GM03348 (cell line): ENCODE measurements around the gene PARD3B.

ENCODE experiments used
- DNase-seq: peaks from one replicate; pipeline ENCODE4 v3.0.0; 2012; ENCODE audit warnings: low spot score

The PARD3B gene, protein sequence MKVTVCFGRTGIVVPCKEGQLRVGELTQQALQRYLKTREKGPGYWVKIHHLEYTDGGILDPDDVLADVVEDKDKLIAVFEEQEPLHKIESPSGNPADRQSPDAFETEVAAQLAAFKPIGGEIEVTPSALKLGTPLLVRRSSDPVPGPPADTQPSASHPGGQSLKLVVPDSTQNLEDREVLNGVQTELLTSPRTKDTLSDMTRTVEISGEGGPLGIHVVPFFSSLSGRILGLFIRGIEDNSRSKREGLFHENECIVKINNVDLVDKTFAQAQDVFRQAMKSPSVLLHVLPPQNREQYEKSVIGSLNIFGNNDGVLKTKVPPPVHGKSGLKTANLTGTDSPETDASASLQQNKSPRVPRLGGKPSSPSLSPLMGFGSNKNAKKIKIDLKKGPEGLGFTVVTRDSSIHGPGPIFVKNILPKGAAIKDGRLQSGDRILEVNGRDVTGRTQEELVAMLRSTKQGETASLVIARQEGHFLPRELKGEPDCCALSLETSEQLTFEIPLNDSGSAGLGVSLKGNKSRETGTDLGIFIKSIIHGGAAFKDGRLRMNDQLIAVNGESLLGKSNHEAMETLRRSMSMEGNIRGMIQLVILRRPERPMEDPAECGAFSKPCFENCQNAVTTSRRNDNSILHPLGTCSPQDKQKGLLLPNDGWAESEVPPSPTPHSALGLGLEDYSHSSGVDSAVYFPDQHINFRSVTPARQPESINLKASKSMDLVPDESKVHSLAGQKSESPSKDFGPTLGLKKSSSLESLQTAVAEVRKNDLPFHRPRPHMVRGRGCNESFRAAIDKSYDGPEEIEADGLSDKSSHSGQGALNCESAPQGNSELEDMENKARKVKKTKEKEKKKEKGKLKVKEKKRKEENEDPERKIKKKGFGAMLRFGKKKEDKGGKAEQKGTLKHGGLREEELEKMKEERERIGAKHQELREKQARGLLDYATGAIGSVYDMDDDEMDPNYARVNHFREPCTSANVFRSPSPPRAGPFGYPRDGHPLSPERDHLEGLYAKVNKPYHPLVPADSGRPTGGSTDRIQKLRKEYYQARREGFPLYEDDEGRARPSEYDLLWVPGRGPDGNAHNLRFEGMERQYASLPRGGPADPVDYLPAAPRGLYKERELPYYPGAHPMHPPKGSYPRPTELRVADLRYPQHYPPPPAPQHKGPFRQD (N-terminal part only)

DNA sequence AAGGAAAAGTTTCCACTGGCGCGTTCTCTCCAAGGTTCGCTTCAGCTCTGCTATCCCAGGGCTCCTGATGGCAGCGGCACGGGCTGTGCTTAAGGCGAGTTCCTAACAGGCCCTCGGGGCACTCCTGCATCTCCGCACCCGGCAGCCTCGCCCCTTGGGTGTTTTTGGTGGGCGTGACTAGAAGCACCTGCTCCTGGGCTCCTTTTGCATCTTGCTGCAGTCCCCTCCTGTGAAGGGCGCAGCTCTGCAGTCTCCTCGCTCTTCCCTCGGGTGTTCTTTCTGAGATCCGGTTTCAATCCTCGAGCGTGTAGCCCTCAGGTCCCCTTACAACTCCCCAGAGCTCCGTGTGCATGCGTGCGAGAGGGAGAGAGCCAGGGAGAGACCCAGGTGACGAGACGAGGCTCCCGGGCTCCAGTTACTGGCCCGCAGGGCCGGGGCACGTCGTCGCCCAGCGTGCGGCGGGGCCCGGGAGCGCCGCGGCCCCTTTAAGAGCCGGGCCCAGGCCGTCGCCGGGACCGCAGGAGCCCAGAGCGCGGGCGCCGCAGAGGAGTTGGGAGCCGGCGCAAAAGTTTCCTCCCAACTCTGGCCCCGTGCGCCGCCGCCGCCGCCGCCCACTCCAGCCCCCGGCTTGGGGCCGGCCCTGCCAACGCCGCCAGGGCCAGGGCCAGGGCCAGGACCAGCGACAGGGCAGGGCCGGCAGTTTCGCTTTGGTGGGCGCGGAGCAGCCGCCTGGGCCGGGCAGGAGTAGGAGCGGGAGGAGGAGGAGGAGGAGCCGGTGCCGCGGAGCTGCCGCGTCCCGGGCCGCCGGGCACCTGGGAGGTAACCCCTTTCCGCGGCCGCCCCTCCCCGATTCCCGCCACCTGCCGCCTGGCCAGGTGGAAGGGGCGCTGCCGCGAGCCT lies at the start of gene PARD3B:
Gene PARD3B (plus strand): TSS at position 515 of the 900 bp plus-strand sequence. CDS start 525 bp downstream, outside the sequence.
- peak; percentile 87 for DNase-seq

DNA sequence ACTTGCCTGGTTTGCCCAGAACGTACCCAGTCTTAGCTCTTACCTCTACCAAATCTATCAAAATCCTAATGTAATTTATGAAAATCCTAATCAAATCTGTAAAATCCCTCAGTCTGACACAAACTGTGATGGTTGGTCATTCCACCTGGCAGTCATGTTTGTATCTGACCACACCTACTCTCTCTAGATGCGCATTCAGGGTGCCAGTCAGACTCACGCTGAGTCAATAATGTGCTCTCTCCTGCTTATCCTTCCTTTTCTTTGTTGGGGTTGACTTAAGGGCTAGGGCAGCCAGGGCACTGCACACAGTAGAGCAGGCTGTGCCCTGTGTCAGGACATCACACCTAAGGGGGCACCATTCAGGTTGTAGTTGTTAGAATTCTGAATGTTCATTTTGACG lies 48.5 kb upstream of the PARD3B start:
- DNase-seq, result no peak

DNA sequence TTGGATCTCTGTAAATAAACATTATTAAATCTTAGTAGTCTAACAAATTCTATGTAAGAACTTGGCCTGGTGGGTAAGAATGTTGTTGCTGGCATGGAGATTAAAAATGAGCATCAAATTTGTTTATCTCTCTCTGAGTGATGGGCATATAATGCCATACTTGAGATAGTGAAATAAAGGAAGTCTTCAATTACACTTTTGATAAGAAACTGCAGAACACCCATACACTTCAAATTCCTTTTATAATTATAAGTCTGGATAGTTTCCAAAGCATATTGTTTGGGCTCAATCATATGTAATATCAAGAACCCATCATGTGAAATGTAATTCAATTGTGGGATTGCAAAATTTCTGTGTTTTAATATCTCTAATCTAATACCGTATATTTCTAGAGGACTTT lies 47.4 kb upstream of the PARD3B start:
- no peak for DNase-seq

DNA sequence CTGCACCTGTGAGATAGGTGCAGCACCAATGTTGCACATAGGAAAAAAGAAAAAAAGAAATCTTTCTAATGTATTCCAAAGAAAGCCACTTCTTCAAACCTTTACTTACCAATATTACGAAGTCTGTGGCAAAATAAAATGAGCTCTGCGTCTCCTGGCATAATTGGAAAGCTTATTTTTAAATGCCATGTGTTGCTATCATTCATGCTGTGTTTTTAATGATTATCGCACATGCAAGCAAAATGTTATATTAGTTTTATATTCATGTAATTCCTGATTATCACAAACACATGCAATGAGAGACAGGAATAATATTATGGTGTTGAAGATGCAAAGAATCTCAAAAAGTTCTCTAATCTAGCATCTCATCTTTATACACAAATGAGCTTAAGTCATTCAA lies 47.0 kb upstream of the PARD3B start:
- no peak for DNase-seq

DNA sequence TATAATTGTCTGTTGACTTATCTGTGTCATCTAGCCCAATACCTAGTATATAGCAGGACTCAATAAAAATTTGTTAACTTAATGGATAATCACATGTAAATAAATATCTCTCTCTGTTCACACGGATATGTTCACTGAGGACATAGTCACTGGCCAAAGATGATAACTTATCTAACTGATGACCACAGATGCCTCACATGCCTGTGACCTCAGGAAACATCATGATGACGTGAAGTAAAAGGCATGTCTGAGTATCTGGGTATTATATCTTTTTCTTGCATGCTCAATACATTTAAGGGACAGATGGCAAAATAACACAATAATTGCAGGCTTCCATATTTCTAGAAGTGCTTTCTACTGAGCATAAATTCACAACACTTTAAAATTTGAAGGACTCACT lies 41.4 kb upstream of the PARD3B start:
- no peak for DNase-seq

DNA sequence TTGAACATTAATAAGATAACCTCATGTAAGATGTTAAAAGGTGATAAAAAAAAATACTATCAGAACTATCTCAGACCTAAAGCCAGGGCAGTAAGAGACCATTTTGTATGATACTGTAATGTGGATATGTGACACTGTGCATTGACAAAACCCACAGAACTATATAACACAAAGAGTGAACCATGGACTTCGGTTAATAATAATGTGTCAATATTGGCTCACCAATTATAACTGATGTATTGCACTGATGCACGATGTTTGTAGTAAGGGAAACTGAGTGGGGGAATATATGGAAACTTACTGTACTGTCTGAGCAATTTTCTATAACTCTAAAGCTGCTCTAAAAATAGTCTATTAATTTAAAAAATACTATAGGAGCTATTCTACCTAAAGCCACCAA lies 40.7 kb upstream of the PARD3B start:
- DNase-seq, result no peak

DNA sequence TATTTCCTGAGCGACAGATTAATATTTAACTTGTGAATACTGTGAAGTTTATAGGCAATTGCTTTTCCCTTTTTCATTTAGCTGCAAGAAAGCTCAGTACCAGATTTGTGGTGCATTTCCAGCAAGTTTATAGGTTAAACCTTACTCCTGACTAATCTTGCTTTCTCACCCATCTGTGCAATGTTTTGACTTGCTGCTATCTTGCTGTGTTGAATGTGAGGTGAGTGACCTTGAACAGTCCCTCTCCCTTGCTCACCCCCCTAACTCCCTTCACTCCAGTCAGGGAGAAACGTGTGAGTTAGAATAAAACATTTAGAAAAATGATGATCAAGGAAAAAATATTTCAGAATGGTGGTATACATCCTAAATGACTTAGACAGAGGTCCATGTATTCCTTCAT lies 39.8 kb upstream of the PARD3B start:
- no peak for DNase-seq

DNA sequence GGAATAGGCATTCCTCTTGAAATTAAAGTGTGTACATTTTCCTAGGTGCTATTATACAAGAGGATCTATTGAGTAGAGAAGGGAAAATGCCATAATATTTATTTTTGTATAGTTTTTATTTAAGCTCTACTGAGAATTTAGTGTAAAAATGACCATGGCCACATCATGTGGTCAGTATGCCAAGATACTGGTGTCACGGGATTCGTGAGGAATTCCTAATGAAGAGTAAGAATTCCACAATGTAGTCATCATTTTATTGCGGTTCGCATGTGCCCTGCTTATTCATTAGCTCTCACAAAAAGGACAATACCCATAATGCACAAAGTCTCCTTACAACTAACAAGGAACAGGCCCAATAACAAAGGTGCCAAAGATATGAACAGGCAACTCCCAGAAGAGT lies 39.3 kb upstream of the PARD3B start:
- DNase-seq, result peak; percentile 80

DNA sequence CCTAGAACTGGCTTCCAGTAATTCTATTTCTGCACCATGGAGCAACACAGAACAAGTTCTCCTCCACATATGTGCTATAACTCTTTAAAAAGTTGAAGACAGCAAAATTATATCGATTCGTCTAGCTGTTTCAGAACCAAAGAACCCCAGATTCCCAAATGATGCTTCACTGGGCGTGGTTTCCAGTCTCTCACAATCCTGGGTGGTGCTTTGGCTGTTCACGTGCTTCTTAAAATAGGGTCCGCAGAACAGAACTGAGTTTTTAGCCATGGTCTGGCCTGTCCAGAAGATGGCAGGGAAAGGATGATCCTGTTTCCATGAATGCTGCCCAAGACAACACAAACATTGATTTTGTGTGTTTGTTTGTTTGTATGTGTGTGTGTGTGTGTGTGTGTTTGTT lies 37.6 kb upstream of the PARD3B start:
- no peak for DNase-seq

DNA sequence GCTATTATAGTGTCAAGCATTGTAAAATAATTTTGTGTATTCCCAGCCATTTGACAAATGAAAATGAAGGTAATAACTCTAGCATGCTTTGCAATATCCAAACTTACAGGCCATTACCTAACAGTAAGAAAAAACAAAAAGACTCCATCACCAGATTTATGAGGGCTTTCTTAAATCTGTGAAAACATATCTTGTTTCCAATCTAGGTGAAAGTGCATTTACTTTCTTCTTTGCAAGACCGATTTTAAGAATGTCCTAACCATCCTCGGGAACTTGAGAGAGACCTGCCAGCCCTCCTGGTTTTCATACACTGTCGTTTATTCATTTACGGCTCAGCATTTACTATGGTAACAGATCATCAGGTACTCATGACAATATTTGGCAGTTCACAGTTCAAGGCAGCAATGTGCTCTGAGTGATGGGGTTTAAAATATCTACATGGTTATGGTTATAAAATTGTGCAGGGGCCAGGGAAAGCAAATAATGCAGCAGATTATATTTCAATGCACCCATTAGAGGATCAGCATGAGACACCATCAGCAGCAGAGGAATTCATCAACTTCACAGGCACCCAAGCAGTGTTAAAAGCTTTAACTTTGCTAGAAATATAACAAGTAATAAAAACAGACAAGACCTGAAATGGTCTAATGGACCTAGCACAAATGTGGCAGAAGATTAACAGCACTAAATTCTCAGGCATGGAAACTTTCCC lies 34.4 kb upstream of the PARD3B start:
- DNase-seq, result no peak

DNA sequence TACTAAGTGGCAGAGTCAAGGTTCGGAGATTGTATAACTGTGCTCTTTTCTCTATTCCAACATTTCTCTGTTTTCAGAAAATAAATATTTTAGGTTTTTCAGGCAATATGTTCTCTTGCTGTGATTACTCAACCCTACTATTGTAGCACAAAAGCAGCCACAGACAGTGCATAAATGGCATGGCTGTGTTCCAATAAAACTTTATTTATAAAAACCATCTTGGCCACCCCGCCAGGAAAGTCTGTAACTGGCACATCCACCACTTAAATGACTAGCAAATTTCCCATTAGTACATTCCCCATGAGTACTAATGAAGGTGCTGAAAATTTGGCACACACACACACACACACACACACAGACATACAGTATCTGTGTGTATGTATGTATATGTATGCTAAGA lies 30.8 kb upstream of the PARD3B start:
- DNase-seq, result no peak

DNA sequence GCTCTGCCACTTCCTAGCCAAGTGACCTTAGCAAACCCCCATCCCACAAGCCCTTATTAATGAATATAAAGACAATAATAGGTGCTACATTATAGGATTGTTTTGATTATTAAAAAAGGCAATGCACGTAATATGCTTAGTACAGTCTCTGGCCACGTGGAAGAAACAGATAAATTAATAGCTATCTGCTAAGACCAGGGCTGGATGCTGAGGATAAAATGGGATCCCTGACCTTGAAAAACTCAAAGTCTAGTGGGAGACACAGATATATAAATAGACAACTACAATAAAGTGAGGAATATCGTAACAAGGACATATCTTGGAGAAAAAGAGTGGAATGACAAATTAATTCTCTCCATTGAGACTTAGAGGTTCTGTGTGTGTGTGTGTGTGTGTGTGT lies 29.9 kb upstream of the PARD3B start:
- DNase-seq, result no peak

DNA sequence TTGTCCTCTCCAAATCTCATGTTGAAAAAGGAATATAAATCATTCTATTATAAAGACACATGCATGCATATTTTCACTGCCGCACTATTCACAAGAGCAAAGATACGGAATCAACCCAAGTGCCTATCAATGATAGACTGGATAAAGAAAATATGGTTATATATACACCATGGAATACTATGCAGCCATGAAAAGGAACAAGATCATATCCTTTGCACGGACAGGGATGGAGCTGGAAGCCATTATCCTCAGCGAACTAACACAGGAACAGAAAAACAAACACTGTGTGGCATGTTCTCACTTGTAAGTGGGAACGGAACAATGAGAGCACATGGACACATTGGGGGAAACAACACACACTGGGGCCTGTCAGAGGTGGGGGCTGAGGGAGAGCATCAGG lies 28.1 kb upstream of the PARD3B start:
- no peak for DNase-seq

DNA sequence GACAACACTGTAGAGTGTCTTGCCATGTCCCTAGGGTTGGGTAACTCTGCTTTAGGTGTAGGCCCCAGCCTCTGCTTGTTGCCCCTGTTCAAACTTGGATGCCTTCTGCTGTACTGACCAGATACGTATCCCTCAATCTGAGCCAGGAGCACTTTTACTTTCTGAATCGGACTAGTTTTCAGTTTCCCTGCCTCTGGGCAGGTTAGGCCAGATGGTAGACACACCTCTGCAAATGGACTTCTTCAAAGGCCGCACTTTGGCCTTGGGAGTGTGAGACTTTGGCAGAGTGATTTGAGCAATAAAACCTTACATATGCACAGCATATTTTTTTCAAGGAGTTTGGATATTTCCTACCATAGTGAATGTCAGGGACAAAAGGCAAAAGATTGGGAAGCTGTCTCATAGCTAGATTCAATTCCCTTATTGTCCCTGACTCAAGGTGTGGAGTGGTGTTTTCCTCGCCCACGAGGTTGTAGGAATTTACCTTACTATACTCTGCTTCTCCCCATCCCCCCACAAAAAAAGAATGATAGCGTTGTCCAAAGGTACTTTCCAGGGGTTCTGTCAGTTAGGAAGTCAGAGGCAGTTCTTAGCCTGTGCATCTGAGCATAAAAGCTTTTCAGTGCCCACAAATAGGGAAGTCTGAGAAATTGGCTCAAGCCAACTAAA lies 15.3 kb upstream of the PARD3B start:
- DNase-seq, result no peak

DNA sequence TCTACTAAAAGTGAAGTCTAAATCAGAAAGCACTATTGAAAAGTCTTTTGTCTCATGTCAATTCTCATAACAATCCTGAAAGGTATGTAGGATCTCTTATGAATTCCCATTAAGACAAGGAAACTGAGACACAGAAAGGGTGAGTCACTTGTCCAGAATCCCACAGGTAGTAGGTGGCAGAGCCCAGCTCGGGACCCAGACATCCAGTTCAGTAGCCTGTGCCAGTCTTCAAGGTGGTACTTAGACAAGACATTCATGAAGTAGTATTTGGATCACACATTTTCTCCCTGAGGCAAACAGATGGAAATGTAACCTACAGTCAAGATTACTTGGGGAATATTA lies 14.8 kb upstream of the PARD3B start:
- no peak for DNase-seq

DNA sequence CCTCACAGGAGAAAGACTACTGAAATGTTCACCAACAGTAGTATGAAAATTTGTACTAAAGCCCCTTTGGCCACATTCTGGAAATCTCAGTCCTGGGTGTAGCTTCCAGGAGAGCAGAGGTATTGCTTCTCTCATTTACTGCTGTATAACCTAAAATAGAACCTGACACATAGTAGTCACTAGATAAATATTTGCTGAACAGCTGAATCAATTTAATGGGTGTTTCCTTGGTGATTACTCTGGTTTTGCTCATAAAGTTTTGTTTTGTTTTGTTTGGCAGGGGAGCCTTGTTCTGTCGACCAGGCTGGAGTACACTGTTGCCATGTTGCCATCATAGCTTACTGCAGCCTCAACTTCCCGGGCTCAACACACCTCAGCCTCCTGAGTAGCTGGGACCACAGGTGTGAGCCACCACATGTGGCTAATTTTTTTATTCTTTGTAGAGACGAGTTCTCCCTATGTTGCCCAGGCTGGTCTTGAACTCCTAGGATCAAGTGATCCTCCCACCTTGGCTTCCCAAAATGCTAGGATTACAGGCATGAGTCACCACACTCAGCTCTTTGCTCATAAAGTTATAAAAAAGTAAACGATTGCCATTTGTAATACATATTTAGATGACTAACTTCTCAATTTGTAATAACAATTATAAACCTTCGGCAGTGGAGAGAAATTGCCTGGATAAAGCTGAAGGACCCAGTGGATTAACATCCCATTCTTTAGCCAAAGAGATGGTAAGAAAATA lies 11.5 kb upstream of the PARD3B start:
- DNase-seq, result peak; percentile 31

DNA sequence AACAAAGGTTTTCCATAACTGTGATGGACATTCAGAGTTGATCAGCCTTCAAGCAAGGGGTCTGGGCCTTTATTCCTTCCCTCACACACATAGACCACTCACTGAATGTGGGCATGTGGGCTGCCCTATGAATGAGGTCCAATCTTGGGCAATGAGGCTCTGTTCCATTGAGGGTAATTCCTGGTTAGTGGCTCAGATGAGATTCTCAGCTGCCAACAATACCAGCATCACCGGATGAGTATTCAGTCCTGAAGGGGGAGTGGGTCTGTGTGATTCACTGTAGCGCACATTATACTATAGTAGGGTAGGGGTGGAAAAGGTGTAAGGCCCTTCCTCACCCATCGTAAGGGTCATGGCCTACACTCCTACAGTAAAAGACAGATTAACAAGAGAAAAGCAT lies 9.9 kb upstream of the PARD3B start:
- DNase-seq, result no peak

DNA sequence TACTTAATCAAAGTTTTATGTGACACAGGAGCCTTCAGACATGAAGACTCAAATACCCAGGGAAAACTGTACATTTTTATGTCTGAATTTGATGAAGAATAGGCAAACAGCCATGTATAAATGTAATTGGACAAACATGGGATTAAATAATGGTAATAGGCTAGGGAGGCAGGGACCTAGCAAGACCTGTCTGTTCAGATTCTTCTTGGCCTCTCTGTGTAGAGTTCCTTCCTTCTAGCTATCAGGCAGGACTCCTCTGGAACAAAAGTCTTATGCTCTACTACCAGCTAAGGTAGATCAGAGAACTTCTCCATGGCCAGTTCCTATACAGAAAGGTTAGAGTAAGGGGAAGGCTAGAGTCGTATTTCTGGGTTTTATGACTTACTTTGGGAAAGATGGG lies 9.5 kb upstream of the PARD3B start:
- no peak for DNase-seq

DNA sequence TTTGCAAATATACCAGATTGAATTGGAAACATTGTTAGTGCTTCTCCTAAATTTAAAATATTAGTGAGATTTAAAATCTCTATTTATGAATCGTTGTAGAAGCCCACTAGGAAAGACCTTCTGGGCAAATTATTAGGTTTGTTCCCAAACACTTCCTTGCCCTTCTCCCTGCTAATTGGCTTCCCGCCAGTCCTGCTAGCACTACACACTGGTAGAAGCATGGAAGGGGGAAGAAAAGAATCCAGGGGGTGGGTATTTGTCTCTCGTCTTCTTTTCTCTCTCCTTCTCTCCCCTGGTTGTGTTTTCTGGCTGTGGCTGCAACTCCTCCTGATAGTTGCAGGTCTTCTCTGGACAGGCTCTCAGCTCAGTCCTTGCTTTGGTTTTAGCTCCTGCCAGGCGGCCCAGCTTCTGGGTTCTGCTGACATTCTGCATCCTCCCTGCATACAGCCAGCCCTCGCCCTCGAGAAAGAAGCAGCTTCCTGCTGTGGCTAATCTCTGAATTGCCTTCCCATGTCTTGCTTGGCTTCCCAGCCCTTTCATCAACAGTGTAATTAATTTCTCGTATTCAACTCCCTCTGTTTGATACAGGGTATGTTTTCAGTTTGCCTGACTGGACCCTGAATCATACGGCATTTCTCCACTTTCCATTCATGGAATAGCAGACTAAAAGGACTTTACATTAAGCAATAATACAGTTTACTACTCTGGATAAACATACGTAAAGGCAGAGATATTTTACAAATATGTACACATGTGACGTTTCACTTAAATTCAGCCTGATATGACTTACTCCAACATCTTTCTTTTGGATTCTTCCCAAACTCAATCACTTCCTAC lies 6.9 kb upstream of the PARD3B start:
- peak; percentile 25 for DNase-seq
